K562 (cell line): ENCODE measurements around the gene KLK10. TPM values are rescaled to one million over a fixed set of nuclear protein-coding genes. Genes with fewer than 3 reads are reported as not detected.

Experiments
- PRPF4 ChIP-seq: fragments of 200-400 bp; formaldehyde crosslinking; IDR thresholded peaks from one replicate; pipeline ENCODE4 v1.6.1; 2017; ENCODE audit warnings: low read length, low read depth, mild to moderate bottlenecking; ENCODE audit not compliant: insufficient read depth, poor library complexity, severe bottlenecking
- REST ChIP-seq, 2 experiments: fragments of 450-650 bp; formaldehyde crosslinking in 1 of 2; IDR thresholded peaks; 2 replicates each; pipeline versions ENCODE4 v1.4.0 to v1.6.1; 2014 to 2020; ENCODE audit warnings: mild to moderate bottlenecking in 2 of 2, borderline replicate concordance in 1 of 2, low read depth in 1 of 2
- polyA plus RNA-seq, 8 experiments: library from polyadenylated mRNA; depleted of rRNA in 4 of 8; stranded (reverse) in 5 of 8; unstranded in 3 of 8; fragments of >200 nt; fragmentation: Nextera tagmentation in 2 of 8; fragmentation: Illumina TruSeq in 1 of 8; extraction: Ambion mirVana in 2 of 8; extraction: Trizol in 1 of 8; gene quantifications; 2 replicates each; pipeline versions ENCODE4 v1.2.1 to v1.2.3, GENCODE V29; 2011 to 2014; ENCODE audit warnings: inconsistent platforms in 1 of 8, missing spikeins in 1 of 8
- total RNA-seq, 7 experiments: library from RNA; depleted of rRNA in 6 of 7; stranded (reverse); fragments of >200 nt in 6 of 7; fragmentation: Illumina TruSeq in 2 of 7; extraction: Trizol in 2 of 7; gene quantifications; 2 replicates each; pipeline versions ENCODE4 v1.2.1 to v1.2.3, GENCODE V29; 2011 to 2021; ENCODE audit warnings: low replicate concordance in 1 of 7

The KLK10 gene
- total and polyA plus RNA-seq, 9 of the 15 experiments (the other 6 are each of a cell fraction or from before 2014, with no cell fraction given) = 0.11 TPM; not detected in 8

- TF ChIP-seq REST (IDR thresholded peaks at IDR 0.05; ENCODE audit: borderline replicate concordance) (no peak), REST (CRISPR knock-in tag; IDR thresholded peaks at IDR 0.05; ENCODE audit: low read depth) (no peak), PRPF4 (no peak)
- TF ChIP-seq, all 486 proteins: peak for 0
Observed at GRCh38 chr19:51026554-51026831, 7.0 kb upstream of the KLK10 start, which contains the start of gene KLK11 (continued).
